HFFc6 (cell line): ENCODE data around the gene TRPC5OS. TPM values are rescaled to one million over a fixed set of nuclear protein-coding genes. Genes with fewer than 3 reads are reported as not detected.

ENCODE experiments used
- DNase-seq: peaks from one replicate; pipeline ENCODE4 v3.0.0-alpha.2; 2018
- H3K27ac Mint-ChIP-seq: 2 replicates; pipeline ENCODE4 v1.8.0; 2020; ENCODE audit warnings: mild to moderate bottlenecking, mixed read lengths
- H3K27me3 Mint-ChIP-seq: 2 replicates; pipeline ENCODE4 v1.8.0; 2021; ENCODE audit warnings: mild to moderate bottlenecking, moderate library complexity, mixed read lengths; ENCODE audit not compliant: insufficient read depth
- H3K36me3 Mint-ChIP-seq: 2 replicates; pipeline ENCODE4 v1.8.0; 2021; ENCODE audit warnings: low read depth, mixed read lengths
- H3K4me1 Mint-ChIP-seq: 2 replicates; pipeline ENCODE4 v1.8.0; 2020; ENCODE audit warnings: low read depth, mixed read lengths
- H3K4me3 Mint-ChIP-seq: 2 replicates; pipeline ENCODE4 v1.8.0; 2020; ENCODE audit warnings: mild to moderate bottlenecking, moderate library complexity, mixed read lengths
- H3K9me3 Mint-ChIP-seq: 2 replicates; pipeline ENCODE4 v1.8.0; 2020; ENCODE audit warnings: mild to moderate bottlenecking, mixed read lengths
- total RNA-seq, 6 experiments: library from RNA; stranded (reverse); fragmentation: NEBNext Ultra II Directional; extraction: Animal tissue kit (Norgen Biotek cat#: 25700); gene quantifications; 2 replicates in 1 of 6; 3 replicates in 5 of 6; pipeline ENCODE4 v1.2.3, GENCODE V29; 2021
- TF ChIP-seq, protein P1 (sequence below): fragments of 200-600 bp; sonication (generic); IDR thresholded peaks from 2 replicates; pipeline ENCODE4 v1.5.0; 2021; ENCODE audit warnings: antibody characterized with exemption, mild to moderate bottlenecking

TRPC5OS gene
- total RNA-seq, 6 experiments from 2014 or later: not detected

DNA sequence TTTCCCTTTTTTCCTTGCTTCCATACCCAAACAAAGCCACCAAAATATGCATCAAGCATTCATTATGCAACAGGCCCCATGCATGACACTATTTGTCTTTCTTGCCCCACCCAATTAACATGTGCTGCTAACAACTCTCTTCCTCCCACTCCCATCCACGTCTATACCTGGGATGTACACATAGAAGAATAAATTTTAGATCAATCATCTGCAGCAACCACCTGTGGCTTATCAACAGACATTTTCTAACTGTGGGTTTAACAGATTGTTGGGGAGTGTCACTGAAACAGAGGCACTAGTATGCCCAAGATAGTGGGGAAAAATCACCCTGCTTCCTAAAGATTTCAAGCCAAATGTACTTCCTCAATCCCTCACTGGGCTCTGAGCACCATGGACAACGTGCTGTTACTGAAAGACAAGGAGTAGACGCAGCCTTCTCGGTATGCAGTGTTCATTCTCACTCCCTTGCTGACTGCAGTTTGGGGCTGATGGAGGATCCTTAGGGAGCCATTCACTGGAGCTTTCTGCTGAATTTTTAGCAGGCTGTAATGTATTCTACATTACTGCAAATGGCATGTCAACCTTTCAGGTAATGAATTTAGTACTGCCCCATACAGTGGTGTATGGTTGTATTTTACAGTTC is 28.4 kb upstream of the TRPC5OS start:
- Mint-ChIP-seq H3K36me3 (no peaks in the 10 kb centered on the region), H3K4me1 (no peaks in the 10 kb centered on the region), H3K27me3 (peaks cover 5% of the 10 kb centered on the region; the same call in 1 of the 2 replicates), H3K9me3 (no peaks in the 10 kb centered on the region; the same call in 1 of the 2 replicates), H3K4me3 (no peak overlapping the region), H3K27ac (no peak overlapping the region)
- TF ChIP-seq, protein P1, sequence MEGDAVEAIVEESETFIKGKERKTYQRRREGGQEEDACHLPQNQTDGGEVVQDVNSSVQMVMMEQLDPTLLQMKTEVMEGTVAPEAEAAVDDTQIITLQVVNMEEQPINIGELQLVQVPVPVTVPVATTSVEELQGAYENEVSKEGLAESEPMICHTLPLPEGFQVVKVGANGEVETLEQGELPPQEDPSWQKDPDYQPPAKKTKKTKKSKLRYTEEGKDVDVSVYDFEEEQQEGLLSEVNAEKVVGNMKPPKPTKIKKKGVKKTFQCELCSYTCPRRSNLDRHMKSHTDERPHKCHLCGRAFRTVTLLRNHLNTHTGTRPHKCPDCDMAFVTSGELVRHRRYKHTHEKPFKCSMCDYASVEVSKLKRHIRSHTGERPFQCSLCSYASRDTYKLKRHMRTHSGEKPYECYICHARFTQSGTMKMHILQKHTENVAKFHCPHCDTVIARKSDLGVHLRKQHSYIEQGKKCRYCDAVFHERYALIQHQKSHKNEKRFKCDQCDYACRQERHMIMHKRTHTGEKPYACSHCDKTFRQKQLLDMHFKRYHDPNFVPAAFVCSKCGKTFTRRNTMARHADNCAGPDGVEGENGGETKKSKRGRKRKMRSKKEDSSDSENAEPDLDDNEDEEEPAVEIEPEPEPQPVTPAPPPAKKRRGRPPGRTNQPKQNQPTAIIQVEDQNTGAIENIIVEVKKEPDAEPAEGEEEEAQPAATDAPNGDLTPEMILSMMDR: no peak
- no peak for DNase-seq

DNA sequence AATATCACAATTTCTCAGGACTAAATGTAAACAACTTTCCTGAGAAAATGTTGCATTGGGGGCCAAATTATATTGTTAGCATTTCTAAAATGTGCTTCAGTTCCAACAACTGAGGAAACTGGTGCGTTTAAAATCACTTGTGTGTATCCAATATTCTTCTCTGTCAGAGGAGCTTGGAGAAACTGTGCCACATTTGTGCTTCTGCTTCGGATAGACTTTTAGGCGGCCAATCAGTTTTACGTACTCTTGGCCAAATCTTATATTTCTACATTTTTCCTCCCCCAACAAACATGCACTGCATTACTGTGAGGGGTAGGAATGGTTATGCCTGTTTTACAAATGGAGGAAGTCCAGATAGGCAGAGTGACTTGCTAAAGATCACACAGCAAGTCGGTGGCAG is 27.4 kb upstream of the TRPC5OS start:
- TF ChIP-seq, protein P1: no peak
- Mint-ChIP-seq H3K4me3 (no peak overlapping the region), H3K36me3 (no peaks in the 10 kb centered on the region), H3K27me3 (no peaks in the 10 kb centered on the region), H3K9me3 (no peaks in the 10 kb centered on the region; the same call in 1 of the 2 replicates), H3K27ac (no peak overlapping the region), H3K4me1 (no peaks in the 10 kb centered on the region)
- DNase-seq: no peak

DNA sequence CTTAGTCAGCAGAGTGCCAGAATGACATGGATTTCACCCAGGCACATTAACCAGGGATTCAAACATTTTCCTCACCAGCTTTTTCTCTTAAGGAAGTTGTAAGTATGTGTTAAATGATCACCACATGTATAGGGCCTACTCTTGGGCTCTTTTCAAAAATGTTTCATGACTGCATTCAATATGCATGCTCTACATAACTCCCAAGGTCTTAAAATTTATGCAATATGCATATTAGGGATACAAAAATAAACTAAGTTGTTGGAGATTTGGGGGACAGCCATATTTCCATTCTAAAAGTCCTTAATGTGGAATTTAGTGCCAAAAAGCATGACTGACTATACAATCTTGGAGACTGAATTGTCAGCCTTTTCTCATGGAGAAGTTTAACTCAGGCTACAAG is 25.0 kb upstream of the TRPC5OS start:
- Mint-ChIP-seq H3K27me3 (no peaks in the 10 kb centered on the region), H3K4me1 (no peaks in the 10 kb centered on the region), H3K9me3 (no peaks in the 10 kb centered on the region; the same call in 1 of the 2 replicates), H3K4me3 (no peak overlapping the region), H3K36me3 (no peaks in the 10 kb centered on the region), H3K27ac (no peak overlapping the region)
- TF ChIP-seq, protein P1: no peak
- no peak for DNase-seq

DNA sequence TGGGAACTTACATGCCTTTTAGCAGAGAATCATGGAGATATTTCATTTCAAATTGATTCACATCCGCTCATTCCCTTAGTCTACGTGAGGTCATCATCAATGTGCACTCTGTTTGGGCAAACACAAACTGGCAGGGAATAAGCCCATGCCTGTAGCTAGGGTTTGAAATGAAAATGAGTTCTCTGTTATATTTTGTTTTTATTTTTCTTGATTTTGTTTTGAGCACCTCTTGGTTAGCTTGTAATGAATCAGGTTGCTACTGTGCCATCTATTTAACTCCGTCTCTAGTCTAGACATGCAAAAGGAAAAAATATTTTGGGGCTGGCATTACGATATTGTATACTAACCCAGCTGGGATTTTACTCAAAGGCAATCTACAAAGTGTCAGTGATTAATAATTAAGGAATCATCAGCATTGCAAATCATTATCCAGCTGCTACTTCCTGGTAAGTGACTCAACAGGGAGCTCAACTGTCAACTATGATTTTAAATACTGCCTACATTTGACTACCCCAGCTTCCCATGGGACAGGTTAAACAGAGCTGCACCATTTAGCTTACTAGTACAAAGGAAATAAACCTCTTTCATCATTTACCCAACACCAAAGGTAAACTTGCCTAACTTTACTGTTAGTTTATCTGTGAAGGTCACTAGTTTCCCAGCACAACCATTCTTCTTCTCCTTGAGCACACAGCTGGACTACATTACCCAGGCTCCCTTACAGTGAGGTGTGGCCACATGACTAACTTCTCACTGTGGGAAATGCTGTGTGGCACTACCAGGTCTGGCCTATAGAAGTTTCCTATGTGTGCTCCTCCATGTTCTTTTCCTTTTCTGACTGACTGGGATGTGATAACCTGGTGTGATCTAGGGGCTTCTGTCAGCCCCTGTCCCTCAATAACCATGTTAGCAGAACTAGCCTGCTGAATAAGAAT is 21.2 kb upstream of the TRPC5OS start:
- TF ChIP-seq, protein P1: no peak
- Mint-ChIP-seq H3K9me3 (no peaks in the 10 kb centered on the region), H3K27me3 (no peaks in the 10 kb centered on the region), H3K27ac (no peak overlapping the region), H3K4me1 (no peaks in the 10 kb centered on the region), H3K36me3 (no peaks in the 10 kb centered on the region), H3K4me3 (no peak overlapping the region)
- no peak for DNase-seq

DNA sequence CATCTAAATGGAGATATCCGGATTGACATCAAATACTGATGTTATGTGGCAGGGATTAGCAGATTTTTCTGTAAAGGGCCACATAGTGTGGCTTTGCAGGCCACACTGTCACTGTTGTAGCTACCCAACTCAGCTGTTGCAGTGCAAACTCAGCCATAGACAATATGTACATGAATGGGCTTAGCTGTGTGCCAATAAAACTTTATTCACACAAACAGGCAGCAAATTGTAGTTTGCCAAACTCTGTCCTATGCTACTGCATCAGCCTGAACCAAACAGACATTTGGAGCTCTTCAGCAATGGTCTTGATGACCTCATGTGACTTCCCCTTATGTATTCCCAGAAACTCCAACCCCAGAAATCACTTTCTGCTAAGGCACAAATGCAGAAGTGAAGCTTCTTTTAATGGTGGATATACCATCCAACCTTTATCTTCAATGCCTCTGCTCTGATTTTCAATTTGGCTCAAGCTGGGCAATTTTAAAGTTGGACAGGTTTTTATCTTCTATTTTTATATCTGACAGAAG is 18.4 kb upstream of the TRPC5OS start:
- Mint-ChIP-seq H3K4me3 (no peak overlapping the region), H3K9me3 (no peaks in the 10 kb centered on the region), H3K4me1 (no peaks in the 10 kb centered on the region), H3K27ac (no peak overlapping the region), H3K27me3 (no peaks in the 10 kb centered on the region), H3K36me3 (no peaks in the 10 kb centered on the region)
- TF ChIP-seq, protein P1: no peak
- no peak for DNase-seq
